ENCODE results near the gene OXNAD1.

OXNAD1 gene

DNA sequence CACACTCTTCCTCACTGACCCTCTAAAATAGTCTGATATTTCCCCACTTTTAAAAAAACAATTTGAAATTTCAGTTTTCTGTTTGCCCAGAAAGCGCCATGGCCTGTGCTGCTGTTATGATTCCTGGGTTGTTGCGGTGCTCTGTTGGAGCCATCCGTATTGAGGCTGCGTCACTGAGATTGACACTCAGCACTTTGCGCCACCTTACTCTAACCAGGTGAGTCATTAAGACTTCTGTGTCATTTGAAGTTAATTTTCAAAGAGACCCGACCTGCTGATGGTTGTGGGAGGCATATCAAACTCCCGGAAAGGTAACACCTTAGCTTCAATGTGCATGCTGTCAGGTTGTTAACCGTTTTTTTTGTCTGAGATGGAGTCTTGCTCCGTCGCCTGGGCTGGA, 5.8 kb downstream of the OXNAD1 start:
- DNase-seq (ENCODE audit: low read depth): no peak
- no peak for TF ChIP-seq CTCF (IDR thresholded peaks at IDR 0.05; ENCODE audit: low read length, missing control alignments)
- no peak overlapping the region for H3K4me3 ChIP-seq (replicated peaks; ENCODE audit: low read depth, low read length)

DNA sequence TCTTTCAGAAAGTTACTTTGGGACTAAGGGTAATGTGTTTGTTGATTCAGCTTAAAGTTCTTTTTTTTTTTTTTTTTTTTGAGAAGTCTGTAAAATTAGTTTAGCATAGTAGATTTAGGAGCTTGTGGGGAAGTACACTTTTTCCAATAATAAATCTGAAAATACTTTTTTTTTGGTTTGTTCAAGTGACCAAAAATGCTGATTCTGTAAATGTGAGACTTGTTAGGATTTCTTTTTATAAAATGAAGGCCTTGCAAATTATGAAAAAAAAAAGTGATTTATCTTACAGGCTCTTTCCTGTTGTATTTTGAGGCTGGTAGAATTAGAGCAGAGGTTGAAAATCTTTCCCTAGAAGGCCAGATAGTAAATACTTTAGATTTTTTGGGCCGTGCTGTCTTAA, 7.6 kb downstream of the OXNAD1 start:
- no peak for DNase-seq (ENCODE audit: low read depth)
- no peak for TF ChIP-seq CTCF (IDR thresholded peaks at IDR 0.05; ENCODE audit: low read length, missing control alignments)
- H3K4me3 ChIP-seq (replicated peaks; ENCODE audit: low read depth, low read length): no peak overlapping the region

- no peak overlapping the region for H3K4me3 ChIP-seq (replicated peaks; ENCODE audit: low read depth, low read length)
- no peak for TF ChIP-seq CTCF (IDR thresholded peaks at IDR 0.05; ENCODE audit: low read length, missing control alignments)
- DNase-seq (ENCODE audit: low read depth): no peak
Observed at GRCh38 chr3:16273867-16274266, 8.9 kb downstream of the OXNAD1 start.

GRCh38 chr3:16277471-16277870, 12.5 kb downstream of the OXNAD1 start:
- DNase-seq (ENCODE audit: low read depth): no peak
- H3K4me3 ChIP-seq (replicated peaks; ENCODE audit: low read depth, low read length): no peak overlapping the region
- no peak for TF ChIP-seq CTCF (IDR thresholded peaks at IDR 0.05; ENCODE audit: low read length, missing control alignments)

- no peak for DNase-seq (ENCODE audit: low read depth)
- H3K4me3 ChIP-seq (replicated peaks; ENCODE audit: low read depth, low read length): no peak overlapping the region
- no peak for TF ChIP-seq CTCF (IDR thresholded peaks at IDR 0.05; ENCODE audit: low read length, missing control alignments)
Observed at GRCh38 chr3:16279010-16279801, 14.2 kb downstream of the OXNAD1 start.

GRCh38 chr3:16280671-16281070, 15.7 kb downstream of the OXNAD1 start:
- TF ChIP-seq CTCF (IDR thresholded peaks at IDR 0.05; ENCODE audit: low read length, missing control alignments): no peak
- no peak overlapping the region for H3K4me3 ChIP-seq (replicated peaks; ENCODE audit: low read depth, low read length)
- DNase-seq (ENCODE audit: low read depth): no peak

- H3K4me3 ChIP-seq (replicated peaks; ENCODE audit: low read depth, low read length): no peak overlapping the region
- no peak for DNase-seq (ENCODE audit: low read depth)
- no peak for TF ChIP-seq CTCF (IDR thresholded peaks at IDR 0.05; ENCODE audit: low read length, missing control alignments)
Observed at GRCh38 chr3:16284633-16285032, 19.6 kb downstream of the OXNAD1 start.

Measured in fibroblast of pulmonary artery (primary cell).